ENCODE results near the gene ARHGAP5. TPM values are rescaled to one million over a fixed set of nuclear protein-coding genes. Genes with fewer than 3 reads are reported as not detected.

ARHGAP5 gene
- total and polyA plus RNA-seq, 2 donors (not counting 3 experiments of a cell fraction or from before 2014, with no cell fraction given) = 4.3 to 36.2 TPM

GRCh38 chr14:32203928-32204357 is 126.8 kb downstream of the ARHGAP5 start:
- no peak for DNase-seq (ENCODE audit: low read depth, low spot score)
- peak overlapping the region; percentile 87 for H3K9ac ChIP-seq (replicated peaks; ENCODE audit: extremely low read depth, insufficient read depth, low read length)
- peak overlapping the region; percentile 55 to 92 (median 78) for H3K4me3 ChIP-seq (replicated peaks in 1 of 3; ENCODE audit: insufficient read depth in 1 of 3, low read depth in 1 of 3, low read length in 3 of 3)
- no peak overlapping the region for H3K27ac ChIP-seq (ENCODE audit: insufficient read depth, low read depth, low read length)
- peak overlapping the region; percentile 99 for H3K4me2 ChIP-seq (ENCODE audit: insufficient read depth, low read length)
- no peak for FAIRE-seq
- H3K79me2 ChIP-seq (ENCODE audit: control insufficient read depth, insufficient read depth, low read length) = no peaks in the 10 kb centered on the region
- no peaks in the 10 kb centered on the region for H3K9me3 ChIP-seq (replicated peaks; ENCODE audit: control insufficient read depth, insufficient read depth, low read length)
- TF ChIP-seq MYC (IDR thresholded peaks at IDR 0.05; ENCODE audit: low read depth, low read length) (no peak), CTCF (IDR thresholded peaks at IDR 0.05; ENCODE audit: extremely low read depth in 1 of 2, insufficient read depth in 1 of 2, low read depth in 1 of 2, low read length in 2 of 2) (no peak), MAX (IDR thresholded peaks at IDR 0.05; ENCODE audit: insufficient read depth, insufficient read length) (no peak), POLR2AphosphoS5 (IDR thresholded peaks at IDR 0.05; ENCODE audit: insufficient read depth, low read depth, low read length) (no peak), FOS (IDR thresholded peaks at IDR 0.05; ENCODE audit: borderline replicate concordance, insufficient read depth, low read length) (no peak), GATA2 (IDR thresholded peaks at IDR 0.05; ENCODE audit: insufficient read depth, insufficient read length, low read depth, low read length) (no peak)
- peak overlapping the region; percentile 98 for H2AFZ ChIP-seq (ENCODE audit: low read depth, low read length)
- H3K36me3 ChIP-seq (ENCODE audit: control insufficient read depth in 2 of 2, extremely low read depth in 1 of 2, insufficient read depth in 2 of 2, low read length in 2 of 2) = no peaks in the 10 kb centered on the region
- BruUV-seq (replicated peaks) = no TSS peak
- no peaks in the 10 kb centered on the region for H3K9me1 ChIP-seq (replicated peaks; ENCODE audit: control insufficient read depth, extremely low read depth, insufficient read depth, low read length)
- peaks cover 10 to 17% of the 10 kb centered on the region in 2 experiments for H3K27me3 ChIP-seq (ENCODE audit: control insufficient read depth in 2 of 2, insufficient read depth in 2 of 2, low read length in 2 of 2)
- H4K20me1 ChIP-seq (replicated peaks; ENCODE audit: control insufficient read depth, extremely low read depth, insufficient read depth, low read length) = no peaks in the 10 kb centered on the region
- dilution Hi-C loops (cut with MboI; ENCODE audit: extremely low pct_ligation_motif_present, low sequenced_read_pairs) (no loop called here), intact Hi-C loops (cut with micrococcal nuclease) (loop anchor here (1.0 to 5.0 kb wide), 7 partner anchors 128 to 784 kb away; partner anchors contain the start of genes DTD2 and HEATR5A)
- ChIA-PET CTCF (interaction anchor here (0.6 to 1.6 kb wide), 5 partner anchors 10 to 356 kb away, joined by 3 to 7 read pairs (median 4); partner anchors contain the start of gene ARHGAP5), POLR2A (no interaction called here)
- peaks cover 16% of the 10 kb centered on the region for H3K4me1 ChIP-seq (ENCODE audit: control insufficient read depth, extremely low read depth, insufficient read depth, low read length)
